DOHH2 (cell line): ENCODE data around the gene ADGRA1.

Experiments used
- H3F3A ChIP-seq: fragments of 200-600 bp; sonication (generic), shearing (Covaris generic); 2 replicates; pipeline ENCODE4 v1.6.0; 2016; ENCODE audit warnings: antibody characterized with exemption, mild to moderate bottlenecking; ENCODE audit not compliant: control insufficient read depth, insufficient read depth
- H3K27ac ChIP-seq: fragments of 200-600 bp; sonication (generic); 2 replicates; pipeline ENCODE4 v1.5.1; 2014; ENCODE audit warnings: low read depth, mild to moderate bottlenecking, low read length, moderate library complexity
- H3K27me3 ChIP-seq: fragments of 200-600 bp; sonication (generic); 2 replicates; pipeline ENCODE4 v1.6.1; 2014; ENCODE audit warnings: mild to moderate bottlenecking, low read length, mixed read lengths; ENCODE audit not compliant: control insufficient read depth
- H3K36me3 ChIP-seq: fragments of 200-600 bp; sonication (generic); 2 replicates; pipeline ENCODE4 v1.6.1; 2014; ENCODE audit warnings: mild to moderate bottlenecking, low read length, moderate library complexity, mixed read lengths; ENCODE audit not compliant: control insufficient read depth
- H3K4me1 ChIP-seq: fragments of 200-600 bp; sonication (generic); 2 replicates; pipeline ENCODE4 v1.6.1; 2014; ENCODE audit warnings: mild to moderate bottlenecking, low read length, mixed read lengths; ENCODE audit not compliant: control insufficient read depth
- H3K4me2 ChIP-seq: fragments of 200-600 bp; sonication (generic); 2 replicates; pipeline ENCODE4 v1.6.0; 2014; ENCODE audit warnings: mild to moderate bottlenecking, low read length, moderate library complexity
- H3K4me3 ChIP-seq: fragments of 200-600 bp; sonication (generic); 2 replicates; pipeline ENCODE4 v1.5.1; 2014; ENCODE audit warnings: mild to moderate bottlenecking, low read length, mixed read lengths
- H3K79me2 ChIP-seq: fragments of 200-600 bp; sonication (generic); 2 replicates; pipeline ENCODE4 v1.6.1; 2014; ENCODE audit warnings: mild to moderate bottlenecking, low read length, mixed read lengths; ENCODE audit not compliant: control insufficient read depth
- H3K9me2 ChIP-seq: fragments of 200-600 bp; sonication (generic); replicated peaks from 2 replicates; pipeline ENCODE4 v1.6.1; 2014; ENCODE audit warnings: mild to moderate bottlenecking, low read length, mixed read lengths; ENCODE audit not compliant: control insufficient read depth
- H3K9me3 ChIP-seq: fragments of 200-600 bp; sonication (generic); 2 replicates; pipeline ENCODE4 v1.6.1; 2014; ENCODE audit warnings: antibody characterized with exemption, low read length, mixed read lengths; ENCODE audit not compliant: control insufficient read depth, insufficient read depth
- H4K20me1 ChIP-seq: fragments of 200-600 bp; sonication (generic); 2 replicates; pipeline ENCODE4 v1.6.0; 2014; ENCODE audit warnings: low read depth, mild to moderate bottlenecking, antibody characterized with exemption, low read length, moderate library complexity; ENCODE audit not compliant: control insufficient read depth, insufficient read depth
- CTCF ChIP-seq: fragments of 200-600 bp; sonication (generic); IDR thresholded peaks from one replicate; pipeline ENCODE4 v1.5.1; 2014; ENCODE audit warnings: antibody characterized with exemption, mild to moderate bottlenecking, low read depth, low read length; ENCODE audit not compliant: poor library complexity, severe bottlenecking
- EZH2phosphoT487 ChIP-seq: fragments of 200-600 bp; sonication (generic); IDR thresholded peaks from 2 replicates; pipeline ENCODE4 v1.6.1; 2017; ENCODE audit warnings: borderline replicate concordance, mild to moderate bottlenecking, antibody characterized with exemption, low read length, moderate library complexity, mixed read lengths

ADGRA1 gene

DNA sequence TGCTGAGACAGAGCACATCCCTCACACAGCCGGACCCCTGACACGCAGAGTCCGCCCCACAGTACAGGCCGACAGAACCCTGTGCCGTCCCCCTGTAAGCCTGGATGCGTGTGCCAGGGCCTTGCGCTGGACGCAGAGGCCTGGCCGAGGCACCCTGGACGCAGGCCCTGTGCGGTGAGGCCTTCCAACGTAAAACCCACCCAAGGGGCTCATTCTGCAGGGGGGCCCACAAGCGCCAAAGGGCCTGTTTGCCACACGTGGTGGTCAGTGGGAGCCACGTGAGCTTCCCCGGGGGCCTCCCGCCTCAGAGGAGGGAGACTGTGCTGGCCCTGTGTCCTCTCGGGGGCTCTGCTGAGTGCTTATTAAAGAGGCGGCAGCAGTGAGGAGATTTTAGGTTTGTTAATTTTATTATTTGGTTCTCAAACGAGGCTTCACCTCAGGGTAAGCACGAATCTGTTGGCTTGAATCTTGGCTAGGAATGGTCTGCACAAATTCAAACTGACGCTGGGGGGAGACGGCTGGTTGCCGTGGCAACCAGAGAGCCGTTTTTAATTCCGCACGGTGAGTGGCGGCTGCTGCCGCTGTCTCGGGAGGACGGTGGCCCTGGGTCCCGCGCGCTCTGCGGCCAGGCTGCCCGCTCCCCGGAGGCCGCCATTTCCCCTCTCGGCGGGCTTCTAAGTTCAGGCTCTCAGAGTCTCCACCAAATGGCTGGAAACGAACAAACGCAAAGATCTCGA is 4.9 kb upstream of the ADGRA1 start:
- Histone ChIP-seq H3K4me1 (no peaks in the 10 kb centered on the region), H4K20me1 (no peaks in the 10 kb centered on the region), H3K36me3 (no peaks in the 10 kb centered on the region), H3K4me3 (no peak overlapping the region), H3K27me3 (no peaks in the 10 kb centered on the region), H3K4me2 (no peak overlapping the region), H3K9me2 (no peaks in the 10 kb centered on the region), H3K9me3 (peaks cover 12% of the 10 kb centered on the region; the same call in 1 of the 2 replicates), H3K27ac (no peak overlapping the region), H3K79me2 (no peaks in the 10 kb centered on the region), H3F3A (no peaks in the 10 kb centered on the region)
- no peak for TF ChIP-seq CTCF

DNA sequence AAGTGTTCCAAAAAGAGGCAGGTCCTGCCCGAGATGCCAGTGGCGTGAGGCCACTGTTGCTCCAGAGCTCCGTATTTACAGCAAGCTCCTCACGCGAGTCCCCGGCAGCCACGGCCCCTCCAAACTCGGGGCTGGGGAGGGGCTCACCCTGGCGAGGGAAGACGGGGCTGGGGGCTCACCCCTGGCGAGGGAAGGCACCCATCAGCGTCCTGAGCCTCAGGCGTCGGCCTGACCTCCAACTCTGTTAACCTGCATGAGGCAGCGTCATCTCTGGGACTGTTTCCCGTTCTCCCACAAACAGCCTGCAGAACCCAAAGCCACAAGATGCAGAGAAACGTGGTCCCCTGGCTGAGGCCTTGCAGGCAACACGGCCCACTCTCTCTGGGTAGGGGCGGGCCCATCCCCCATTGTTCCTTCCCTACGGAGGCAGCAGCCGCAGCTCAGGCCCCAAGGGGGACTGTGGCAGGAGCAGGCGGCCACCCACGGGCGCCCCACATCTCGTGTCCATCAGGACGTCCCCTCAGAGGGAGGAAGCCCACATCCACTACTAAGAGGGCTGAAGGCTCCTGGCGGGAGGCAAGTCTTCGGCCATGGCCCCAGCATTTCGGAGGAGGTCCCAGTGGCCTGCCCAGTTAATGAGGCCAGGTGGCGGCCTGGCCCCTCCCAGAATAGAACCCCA is 4.2 kb upstream of the ADGRA1 start:
- Histone ChIP-seq H3K79me2 (no peaks in the 10 kb centered on the region), H3K4me3 (no peak overlapping the region), H3K36me3 (no peaks in the 10 kb centered on the region), H3K27me3 (no peaks in the 10 kb centered on the region), H3K4me2 (no peak overlapping the region), H3K9me3 (peaks cover 12% of the 10 kb centered on the region; the same call in 1 of the 2 replicates), H3K4me1 (no peaks in the 10 kb centered on the region), H3F3A (no peaks in the 10 kb centered on the region), H4K20me1 (no peaks in the 10 kb centered on the region), H3K9me2 (no peaks in the 10 kb centered on the region), H3K27ac (no peak overlapping the region)
- TF ChIP-seq CTCF (no peak), EZH2phosphoT487 (no peak)

GRCh38 chr10:133084491-133084890 is 3.2 kb upstream of the ADGRA1 start:
- no peaks in the 10 kb centered on the region for H3K9me2 ChIP-seq
- H3K27me3 ChIP-seq: no peaks in the 10 kb centered on the region
- H3F3A ChIP-seq: no peaks in the 10 kb centered on the region
- no peaks in the 10 kb centered on the region for H3K79me2 ChIP-seq
- TF ChIP-seq EZH2phosphoT487 (no peak), CTCF (no peak)
- no peaks in the 10 kb centered on the region for H3K36me3 ChIP-seq
- no peak overlapping the region for H3K27ac ChIP-seq
- H3K4me1 ChIP-seq: no peaks in the 10 kb centered on the region
- H3K4me2 ChIP-seq: no peak overlapping the region
- H4K20me1 ChIP-seq: no peaks in the 10 kb centered on the region
- no peak overlapping the region for H3K4me3 ChIP-seq
- H3K9me3 ChIP-seq: peaks cover 12% of the 10 kb centered on the region; the same call in 1 of the 2 replicates
